H1 (cell line): ENCODE measurements around the gene SPEM1. TPM values are rescaled to one million over a fixed set of nuclear protein-coding genes. Genes with fewer than 3 reads are reported as not detected.

ENCODE experiments used
- CTCF ChIA-PET: fragments of 300-600 bp; sonication (Branson Sonifier 250); formaldehyde crosslinking; loops from one replicate; lab custom pipeline; 2021; ENCODE audit not compliant: partially characterized antibody; lab: Charles Lee
- POLR2A ChIA-PET: fragments of 300-600 bp; sonication (Branson Sonifier 250); formaldehyde crosslinking; loops from one replicate; lab custom pipeline; 2021; ENCODE audit warnings: inconsistent platforms; ENCODE audit not compliant: partially characterized antibody; lab: Charles Lee
- DNase-seq, 2 experiments: peaks; one replicate each; pipeline versions ENCODE4 v3.0.0 to v3.0.0-alpha.2; 2010 to 2022; ENCODE audit warnings: low spot score in 2 of 2, low read depth in 1 of 2, mixed read lengths in 1 of 2
- FAIRE-seq: peaks from 2 replicates; lab custom pipeline; 2011; peaks lifted over from hg19 to GRCh38; lab: Jason Lieb, UNC
- H2AFZ ChIP-seq: 2 replicates; pipeline ENCODE4 v1.8.1; 2012; ENCODE audit warnings: low read length, inconsistent platforms
- H2AK5ac ChIP-seq: 2 replicates; pipeline ENCODE4 v1.6.1; 2013; ENCODE audit warnings: low read depth, low read length
- H2BK120ac ChIP-seq: replicated peaks from 2 replicates; pipeline ENCODE3; 2013; ENCODE audit warnings: low read depth, low read length, inconsistent platforms
- H2BK12ac ChIP-seq: 2 replicates; pipeline ENCODE4 v1.6.1; 2013; ENCODE audit warnings: low read depth, low read length
- H2BK15ac ChIP-seq: 2 replicates; pipeline ENCODE4 v1.6.1; 2013; ENCODE audit warnings: low read length
- H2BK20ac ChIP-seq: 2 replicates; pipeline ENCODE4 v1.6.1; 2013; ENCODE audit warnings: low read length
- H2BK5ac ChIP-seq: 2 replicates; pipeline ENCODE4 v1.6.1; 2013; ENCODE audit warnings: low read depth, low read length
- H3K14ac ChIP-seq: 2 replicates; pipeline ENCODE4 v1.6.1; 2013; ENCODE audit warnings: inconsistent platforms; ENCODE audit not compliant: insufficient read length
- H3K18ac ChIP-seq: 2 replicates; pipeline ENCODE4 v1.6.1; 2013; ENCODE audit warnings: low read length; ENCODE audit errors: extremely low read depth
- H3K23ac ChIP-seq: 2 replicates; pipeline ENCODE4 v1.6.1; 2013; ENCODE audit warnings: inconsistent platforms; ENCODE audit not compliant: insufficient read length
- H3K23me2 ChIP-seq: 2 replicates; pipeline ENCODE4 v1.6.1; 2013; ENCODE audit warnings: low read depth, low read length
- H3K27ac ChIP-seq: 2 replicates; pipeline ENCODE4 v1.6.1; 2011; ENCODE audit warnings: low read depth, low read length, inconsistent platforms
- H3K27me3 ChIP-seq, 4 experiments: replicated peaks in 1 of 4; 1 replicate in 1 of 4; 2 replicates in 3 of 4; pipeline versions ENCODE4 v1.6.1 to v1.8.1; 2011 to 2013; ENCODE audit warnings: low read length in 3 of 4, mild to moderate bottlenecking in 3 of 4, inconsistent platforms in 2 of 4, mixed read lengths in 2 of 4, moderate library complexity in 1 of 4; ENCODE audit not compliant: control insufficient read depth in 3 of 4, insufficient read depth in 3 of 4; ENCODE audit errors: extremely low read depth in 1 of 4
- H3K36me3 ChIP-seq, 4 experiments: 2 replicates each; pipeline versions ENCODE4 v1.6.1 to v1.8.1; 2011 to 2013; ENCODE audit warnings: mild to moderate bottlenecking in 4 of 4, low read length in 3 of 4, moderate library complexity in 2 of 4, control low read depth in 1 of 4, inconsistent platforms in 1 of 4; ENCODE audit not compliant: insufficient read depth in 4 of 4, control insufficient read depth in 2 of 4
- H3K4ac ChIP-seq: replicated peaks from 2 replicates; pipeline ENCODE3; 2013; ENCODE audit warnings: low read length, low read depth, mixed read lengths, inconsistent platforms; ENCODE audit not compliant: insufficient read length
- H3K4me1 ChIP-seq, 4 experiments: replicated peaks in 1 of 4; 1 replicate in 1 of 4; 2 replicates in 3 of 4; pipeline versions ENCODE4 v1.6.1 to v1.8.1; 2011 to 2013; ENCODE audit warnings: low read length in 3 of 4, inconsistent platforms in 2 of 4, mixed read lengths in 1 of 4; ENCODE audit not compliant: insufficient read depth in 4 of 4, control insufficient read depth in 3 of 4
- H3K4me2 ChIP-seq, 2 experiments: 2 replicates each; pipeline versions ENCODE4 v1.6.1 to v1.8.1; 2011 to 2013; ENCODE audit warnings: low read depth in 2 of 2, low read length in 2 of 2, control low read depth in 1 of 2, inconsistent platforms in 1 of 2, mild to moderate bottlenecking in 1 of 2; ENCODE audit not compliant: insufficient read depth in 1 of 2
- H3K4me3 ChIP-seq, 4 experiments: fragments of 200-600, 300-600 bp in 1 of 4; sonication (generic), shearing (Covaris generic), sonication (Bioruptor Twin) in 1 of 4; 2 replicates each; pipeline versions ENCODE4 v1.5.1 to v1.8.1; 2011 to 2016; ENCODE audit warnings: low read length in 4 of 4, low read depth in 3 of 4, control low read depth in 2 of 4, inconsistent platforms in 2 of 4, mild to moderate bottlenecking in 2 of 4, mixed read lengths in 1 of 4, moderate library complexity in 1 of 4; ENCODE audit not compliant: insufficient read depth in 2 of 4; ENCODE audit errors: extremely low read depth in 1 of 4
- H3K56ac ChIP-seq: replicated peaks from 2 replicates; pipeline ENCODE3; 2013; ENCODE audit warnings: low read depth, mild to moderate bottlenecking, mixed read lengths, low read length, inconsistent platforms; ENCODE audit not compliant: insufficient read length
- H3K79me1 ChIP-seq: 2 replicates; pipeline ENCODE4 v1.6.1; 2013; ENCODE audit warnings: low read depth, low read length, control low read depth
- H3K79me2 ChIP-seq, 2 experiments: 2 replicates each; pipeline versions ENCODE4 v1.6.1 to v1.8.1; 2012 to 2013; ENCODE audit warnings: low read length in 2 of 2, mild to moderate bottlenecking in 2 of 2, inconsistent platforms in 1 of 2; ENCODE audit not compliant: insufficient read depth in 2 of 2, control insufficient read depth in 1 of 2
- H3K9ac ChIP-seq, 4 experiments: replicated peaks in 1 of 4; 1 replicate in 1 of 4; 2 replicates in 3 of 4; pipeline versions ENCODE4 v1.6.1 to v1.8.1; 2011 to 2013; ENCODE audit warnings: low read depth in 3 of 4, low read length in 3 of 4, control low read depth in 2 of 4, mild to moderate bottlenecking in 2 of 4, moderate library complexity in 2 of 4, inconsistent platforms in 1 of 4; ENCODE audit errors: extremely low read depth in 1 of 4
- H3K9me3 ChIP-seq, 2 experiments: 2 replicates each; pipeline versions ENCODE4 v1.6.1 to v1.8.1; 2012 to 2013; ENCODE audit warnings: mild to moderate bottlenecking in 2 of 2, moderate library complexity in 2 of 2, control low read depth in 1 of 2, inconsistent platforms in 1 of 2, low read depth in 1 of 2, low read length in 1 of 2, mixed read lengths in 1 of 2; ENCODE audit not compliant: insufficient read depth in 2 of 2
- H4K20me1 ChIP-seq, 2 experiments: replicated peaks in 1 of 2; 2 replicates each; pipeline versions ENCODE3 to v1.8.1; 2011 to 2013; ENCODE audit warnings: inconsistent platforms in 2 of 2, low read length in 2 of 2, mild to moderate bottlenecking in 1 of 2; ENCODE audit not compliant: insufficient read depth in 2 of 2, control insufficient read depth in 1 of 2
- H4K5ac ChIP-seq: 2 replicates; pipeline ENCODE4 v1.6.1; 2013; ENCODE audit warnings: low read length, low read depth, mixed read lengths, inconsistent platforms; ENCODE audit not compliant: insufficient read length
- H4K8ac ChIP-seq: 2 replicates; pipeline ENCODE4 v1.8.0; 2013; ENCODE audit warnings: mild to moderate bottlenecking, moderate library complexity, low read length, inconsistent platforms; ENCODE audit not compliant: insufficient read depth; ENCODE audit errors: extremely low read depth
- H4K91ac ChIP-seq: replicated peaks from 2 replicates; pipeline ENCODE3; 2013; ENCODE audit warnings: low read length, mixed read lengths, inconsistent platforms; ENCODE audit not compliant: insufficient read length
- EP300 ChIP-seq, 2 experiments: IDR thresholded peaks; 1 replicate in 1 of 2; 2 replicates in 1 of 2; pipeline ENCODE4 v1.6.1; 2011 to 2012; ENCODE audit warnings: low read depth in 2 of 2, low read length in 2 of 2, mild to moderate bottlenecking in 2 of 2, borderline replicate concordance in 1 of 2, inconsistent platforms in 1 of 2, moderate library complexity in 1 of 2
- KDM4A ChIP-seq: IDR thresholded peaks from one replicate; pipeline ENCODE4 v1.7.1; 2012; ENCODE audit warnings: low read depth, mild to moderate bottlenecking, moderate library complexity, low read length, inconsistent platforms; ENCODE audit not compliant: severe bottlenecking
- KDM5A ChIP-seq: fragments of 200-600 bp; IDR thresholded peaks from 2 replicates; pipeline ENCODE4 v1.7.1; 2012; ENCODE audit warnings: mild to moderate bottlenecking, low read length, inconsistent platforms, mixed read lengths
- POLR2AphosphoS5 ChIP-seq: IDR thresholded peaks from 2 replicates; pipeline ENCODE4 v1.6.1; 2011; ENCODE audit warnings: low read depth, low read length
- RAD21 ChIP-seq, 2 experiments: IDR thresholded peaks in 1 of 2; conservative IDR thresholded peaks in 1 of 2; 2 replicates each; pipeline ENCODE4 v1.6.1; 2011; ENCODE audit warnings: low read depth in 2 of 2, low read length in 2 of 2, improper control_type of control experiment in 1 of 2, inconsistent platforms in 1 of 2, mild to moderate bottlenecking in 1 of 2, moderate library complexity in 1 of 2
- SP4 ChIP-seq: IDR thresholded peaks from 2 replicates; pipeline ENCODE4 v1.6.1; 2012; ENCODE audit warnings: low read length, inconsistent platforms
- TAF1 ChIP-seq: IDR thresholded peaks from 2 replicates; pipeline ENCODE4 v1.6.1; 2011; ENCODE audit warnings: mild to moderate bottlenecking, low read depth, low read length
- TBP ChIP-seq: IDR thresholded peaks from 2 replicates; pipeline ENCODE4 v1.6.1; 2011; ENCODE audit warnings: low read depth, low read length, improper control_type of control experiment
- WGBS, 2 experiments: shearing (Covaris generic) in 1 of 2; methylation state at CpG; one replicate each; pipeline versions ENCODE4 v1.1.6 to v1.1.7; 2013 to 2015; ENCODE audit warnings: low lambda C conversion rate in 2 of 2, mixed read lengths in 2 of 2, inconsistent platforms in 1 of 2, low coverage in 1 of 2, missing lambda C conversion rate in 1 of 2; ENCODE audit not compliant: insufficient replicate concordance in 2 of 2, insufficient coverage in 1 of 2, insufficient read length in 1 of 2; ENCODE audit errors: extremely low coverage in 1 of 2, missing lambda C conversion rate in 1 of 2; 5-methylcytosine and 5-hydroxymethylcytosine counted together
- polyA plus RNA-seq, 7 experiments: library from polyadenylated mRNA; depleted of rRNA in 3 of 7; stranded (reverse) in 5 of 7; unstranded in 2 of 7; fragments of >200 nt in 5 of 7; fragments of 200-250 nt in 2 of 7; gene quantifications; 1 replicate in 5 of 7; 2 replicates in 1 of 7; 4 replicates in 1 of 7; pipeline versions ENCODE4 v1.2.1 to v1.2.3, GENCODE V29; 2011 to 2013; ENCODE audit warnings: missing spikeins in 2 of 7, mixed read lengths in 2 of 7
- total RNA-seq: library from RNA; stranded (reverse); fragmentation: NEBNext Ultra II Directional; extraction: Animal tissue kit (Norgen Biotek cat#: 25700); gene quantifications from 2 replicates; pipeline ENCODE4 v1.2.1, GENCODE V29; 2021

The SPEM1 gene
- total and polyA plus RNA-seq, 2 of the 8 experiments (the other 6 are each of a cell fraction or from before 2014, with no cell fraction given), result not detected

GRCh38 chr17:7445619-7445968, 25.5 kb downstream of the SPEM1 start:
- no peak overlapping the region for H4K8ac ChIP-seq
- 5% methylated on average over 12 of the region's 16 CpGs; no CpG with 5 or more reads in 1 of the 2 experiments for WGBS, 2 experiments
- no peak overlapping the region for H2AK5ac ChIP-seq
- peak overlapping the region; percentile 64 for H3K56ac ChIP-seq
- H4K91ac ChIP-seq, result peak overlapping the region; percentile 97
- peak; percentile 60 for FAIRE-seq
- H3K79me2 ChIP-seq, result no peaks in the 10 kb centered on the region
- H3K14ac ChIP-seq, result no peak overlapping the region
- peak; percentile 17 for TF ChIP-seq KDM4A
- no peak for TF ChIP-seq SP4
- TF ChIP-seq KDM5A, result no peak
- no peak for TF ChIP-seq EP300 (IDR thresholded peaks at IDR 0.05; ENCODE audit: borderline replicate concordance in 1 of 2, low read depth in 2 of 2, low read length in 2 of 2)
- TF ChIP-seq TBP, result 0 out of 2 replicates have a peak, but pooled peaks have one; percentile 12
- no peak for TF ChIP-seq POLR2AphosphoS5
- peak; percentile 28; the same call in 1 of the 2 replicates for TF ChIP-seq TAF1
- TF ChIP-seq RAD21 (IDR thresholded peaks at IDR 0.05 in 1 of 2, conservative IDR thresholded peaks at IDR 0.05 in 1 of 2; ENCODE audit: low read depth in 2 of 2, low read length in 2 of 2), result no peak
- H3K9ac ChIP-seq, result peak overlapping the region in 3 of 4 experiments; percentile 9 to 72 (median 29); a peak in 3 of 7 replicates
- POLR2A ChIA-PET, result interaction anchor here (0.7 to 15.5 kb wide), 8 partner anchors 9 to 116 kb away, joined by 3 to 339 read pairs (median 8); partner anchors contain the start of genes NEURL4, POLR2A, SLC35G6 and TMEM102
- peak in 1 of 2 experiments; percentile 80 for DNase-seq
- peak overlapping the region; percentile 84; the same call in 1 of the 2 replicates for H2BK12ac ChIP-seq
- CTCF ChIA-PET, result interaction anchor here (0.6 to 5.4 kb wide), 14 partner anchors 8 to 138 kb away, joined by 3 to 26 read pairs (median 3); partner anchors contain the start of genes TMEM102 and TMEM95
- H4K5ac ChIP-seq, result peak overlapping the region; percentile 96
- peak overlapping the region; percentile 48; the same call in 1 of the 2 replicates for H2BK20ac ChIP-seq
- H3K4me3 ChIP-seq, result peak overlapping the region; percentile 39 to 73 (median 66)
- H3K36me3 ChIP-seq, result no peaks in the 10 kb centered on the region; a peak in 1 of 8 replicates
- H3K9me3 ChIP-seq, result no peaks in the 10 kb centered on the region
- peak overlapping the region; percentile 71 to 77 for H3K4me2 ChIP-seq
- H2BK120ac ChIP-seq, result no peak overlapping the region
- peak overlapping the region; percentile 47; the same call in 1 of the 2 replicates for H3K27ac ChIP-seq
- H4K20me1 ChIP-seq, result no peaks in the 10 kb centered on the region
- H2AFZ ChIP-seq, result no peak overlapping the region; the same call in 1 of the 2 replicates
- no peaks in the 10 kb centered on the region for H3K79me1 ChIP-seq
- H3K4ac ChIP-seq, result no peak overlapping the region
- H2BK5ac ChIP-seq, result peak overlapping the region; percentile 90; the same call in 1 of the 2 replicates
- H3K23me2 ChIP-seq, result peaks cover 10% of the 10 kb centered on the region; the same call in 1 of the 2 replicates
- H3K18ac ChIP-seq, result peak overlapping the region; percentile 99
- no peak overlapping the region for H3K23ac ChIP-seq
- H3K4me1 ChIP-seq, result peaks cover 3 to 17% (median 13%) of the 10 kb centered on the region in 4 experiments
- peaks cover 0 to 8% (median 6%) of the 10 kb centered on the region in 4 experiments; a peak in 6 of 7 replicates for H3K27me3 ChIP-seq
- H2BK15ac ChIP-seq, result 0 out of 2 replicates have a peak overlapping the region, but pooled peaks have one; percentile 72
